Measurements from ENCODE around the gene STAT2. TPM values are rescaled to one million over a fixed set of nuclear protein-coding genes. Genes with fewer than 3 reads are reported as not detected.

The STAT2 gene
- total and polyA plus RNA-seq, 9 of the 15 experiments (the other 6 are each of a cell fraction or from before 2014, with no cell fraction given) = 15.5 to 46.9 (median 40.1) TPM

DNA sequence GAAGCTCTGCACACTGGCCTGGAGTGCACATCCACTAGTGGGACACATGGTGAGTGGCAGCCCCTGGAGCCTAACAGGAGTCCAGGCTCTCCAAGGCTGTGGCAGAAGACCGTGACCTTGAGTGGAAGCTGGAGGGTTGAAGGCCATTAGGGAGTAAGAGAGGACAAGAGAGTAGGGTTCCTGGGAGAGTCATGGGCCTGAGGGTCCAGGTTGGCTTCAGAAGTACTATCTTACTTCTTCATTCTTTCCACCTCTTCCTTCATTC, 20.8 kb downstream of the STAT2 start:
- H3K4me1 ChIP-seq (replicated peaks in 1 of 2; ENCODE audit: control insufficient read depth in 2 of 2, insufficient read depth in 2 of 2, low read length in 2 of 2) = peaks cover 17 to 44% of the 10 kb centered on the region in 2 experiments
- peaks cover 13% of the 10 kb centered on the region for H3K79me2 ChIP-seq (ENCODE audit: control insufficient read depth, insufficient read depth, low read length)
- ChIA-PET CTCF (ENCODE audit: low intra/inter-chr PET ratio) (no interaction called here), POLR2A (interaction anchor here (1.6 to 19.0 kb wide), 3 partner anchors 13 to 23 kb away, joined by 4 to 274 read pairs (median 17); partner anchors contain the start of genes APOF, CNPY2 and STAT2)
- ATAC-seq = no peak
- no peak for TF ChIP-seq EHMT2 (IDR thresholded peaks at IDR 0.05)
- TF ChIP-seq, protein P1, sequence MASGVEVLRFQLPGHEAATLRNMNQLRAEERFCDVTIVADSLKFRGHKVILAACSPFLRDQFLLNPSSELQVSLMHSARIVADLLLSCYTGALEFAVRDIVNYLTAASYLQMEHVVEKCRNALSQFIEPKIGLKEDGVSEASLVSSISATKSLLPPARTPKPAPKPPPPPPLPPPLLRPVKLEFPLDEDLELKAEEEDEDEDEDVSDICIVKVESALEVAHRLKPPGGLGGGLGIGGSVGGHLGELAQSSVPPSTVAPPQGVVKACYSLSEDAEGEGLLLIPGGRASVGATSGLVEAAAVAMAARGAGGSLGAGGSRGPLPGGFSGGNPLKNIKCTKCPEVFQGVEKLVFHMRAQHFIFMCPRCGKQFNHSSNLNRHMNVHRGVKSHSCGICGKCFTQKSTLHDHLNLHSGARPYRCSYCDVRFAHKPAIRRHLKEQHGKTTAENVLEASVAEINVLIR (CRISPR knock-in tag; IDR thresholded peaks at IDR 0.05) = no peak
- TF ChIP-seq, protein P2, sequence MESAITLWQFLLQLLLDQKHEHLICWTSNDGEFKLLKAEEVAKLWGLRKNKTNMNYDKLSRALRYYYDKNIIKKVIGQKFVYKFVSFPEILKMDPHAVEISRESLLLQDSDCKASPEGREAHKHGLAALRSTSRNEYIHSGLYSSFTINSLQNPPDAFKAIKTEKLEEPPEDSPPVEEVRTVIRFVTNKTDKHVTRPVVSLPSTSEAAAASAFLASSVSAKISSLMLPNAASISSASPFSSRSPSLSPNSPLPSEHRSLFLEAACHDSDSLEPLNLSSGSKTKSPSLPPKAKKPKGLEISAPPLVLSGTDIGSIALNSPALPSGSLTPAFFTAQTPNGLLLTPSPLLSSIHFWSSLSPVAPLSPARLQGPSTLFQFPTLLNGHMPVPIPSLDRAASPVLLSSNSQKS (CRISPR knock-in tag; IDR thresholded peaks at IDR 0.05) = no peak
- no peak for TF ChIP-seq TEAD2 (tag; IDR thresholded peaks at IDR 0.05)
- no peak for TF ChIP-seq HDAC1 (IDR thresholded peaks at IDR 0.05)
- no peak for TF ChIP-seq DACH1 (IDR thresholded peaks at IDR 0.05; ENCODE audit: partially characterized antibody)
- TF ChIP-seq IFI16 (CRISPR knock-in tag; IDR thresholded peaks at IDR 0.05) = no peak
- TF ChIP-seq ZNF584 (CRISPR knock-in tag; IDR thresholded peaks at IDR 0.05; ENCODE audit: low read depth) = no peak
- no peak for TF ChIP-seq ZNF445 (CRISPR knock-in tag; IDR thresholded peaks at IDR 0.05; ENCODE audit: low read depth)
- 100% methylated on average over 1 of the region's 1 CpG for WGBS (ENCODE audit: insufficient coverage, low coverage, missing lambda C conversion rate)
- in situ Hi-C loops (cut with MboI) = no loop called here
- peak overlapping the region in 1 of 2 experiments; percentile 56; a peak in 2 of 4 replicates for H3K9ac ChIP-seq (ENCODE audit: insufficient read depth in 1 of 2, low read depth in 2 of 2, low read length in 2 of 2)
- no peak for FAIRE-seq
- H3K4me2 ChIP-seq (ENCODE audit: insufficient read depth, low read length) = no peak overlapping the region; the same call in 1 of the 2 replicates
- intact Hi-C loops (cut with micrococcal nuclease) = no loop called here
- peak overlapping the region; percentile 33; the same call in 2 of the 3 replicates for H3K27ac ChIP-seq (ENCODE audit: extremely low read depth, low read depth, low read length)
- no peak overlapping the region for H3K4me3 ChIP-seq
- H4K20me1 ChIP-seq (replicated peaks; ENCODE audit: control insufficient read depth, insufficient read depth, low read length) = no peaks in the 10 kb centered on the region
- peaks cover 3% of the 10 kb centered on the region for H3K9me1 ChIP-seq (ENCODE audit: control insufficient read depth, insufficient read depth, low read length)
- no peaks in the 10 kb centered on the region for H3K27me3 ChIP-seq (ENCODE audit: control insufficient read depth in 2 of 2, insufficient read depth in 2 of 2, low read length in 2 of 2)
- no peak overlapping the region for H2AFZ ChIP-seq (ENCODE audit: low read depth, low read length)
- no TSS peak for BruUV-seq (replicated peaks)
- no peak for DNase-seq (ENCODE audit: extremely low read depth in 1 of 4, low spot score in 3 of 4)
- H3K9me3 ChIP-seq (replicated peaks; ENCODE audit: control insufficient read depth, insufficient read depth, low read depth, low read length) = no peaks in the 10 kb centered on the region
- H3K36me3 ChIP-seq (ENCODE audit: control insufficient read depth, insufficient read depth, low read length) = peaks cover 29% of the 10 kb centered on the region; the same call in 2 of the 3 replicates

All from K562 (cell line).